Heart left ventricle (tissue), 13 donors: ENCODE data around the gene SLC34A3.

ENCODE experiments used
- CTCF ChIP-seq, 12 donors: fragments of 200-600 bp; sonication (generic) in 4 of 12; IDR thresholded peaks; one replicate each; pipeline versions ENCODE4 v1.5.0 to v1.8.0; 2018 to 2022; ENCODE audit warnings: antibody characterized with exemption in 12 of 12, mild to moderate bottlenecking in 5 of 12
- POLR2A ChIP-seq, 2 donors: fragments of 450-650 bp; IDR thresholded peaks; one replicate each; pipeline ENCODE4 v1.6.1; 2017; ENCODE audit warnings: antibody characterized with exemption in 2 of 2, mild to moderate bottlenecking in 2 of 2, moderate library complexity in 2 of 2
- donor health status: ischemic (EF 13 %, LVEDD 7.1; RV severe dilation, severe dysfunction).
- donor health status: DM: no; HTN: yes; CAD: no.
- donor health status: DM: no; HTN: no; CAD: no.
- donor health status: ischemic (EF 25% LVEDD 6.9; RV normal size, moderate dysfunction).
- donor health status: ischemic (EF 25% LVEDD 5.7; RV mildly dilated, moderate dysfunction).
- donor health status: ischemic (EF 35%, LVEDD 5.7; RV mildly dilated, moderate dysfunction).
- donor health status: nonischemic (EF 11% LVEDD 7.7; RV severe dilation, severe dysfunction).
- donor health status: DM: yes; HTN: yes; CAD: no.
- donor health status: PGD.
- donor health status: ischemic (EF 29% LVEDD 5.4; RV normal size, mild dysfunction).
- donor health status: nonischemic (EF 23%, LVEDD 6.1; RV moderate dilation, normal function).

DNA sequence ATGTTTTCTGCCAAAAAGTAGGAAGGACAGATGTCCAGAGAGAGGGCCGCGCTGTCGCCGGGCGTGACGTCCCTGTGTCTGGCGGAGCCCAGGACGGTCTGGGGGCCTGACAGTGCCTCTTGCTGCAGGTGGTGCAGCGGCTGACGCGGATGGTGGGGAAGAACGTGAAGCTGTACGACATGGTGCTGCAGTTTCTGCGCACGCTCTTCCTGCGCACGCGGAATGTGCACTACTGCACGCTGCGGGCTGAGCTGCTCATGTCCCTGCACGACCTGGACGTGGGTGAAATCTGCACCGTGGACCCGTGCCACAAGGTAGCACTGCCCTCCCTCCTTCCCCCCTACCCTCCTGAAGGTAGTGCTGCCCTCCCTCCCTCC is 32.2 kb downstream of the SLC34A3 start:
- TF ChIP-seq CTCF (IDR thresholded peaks at IDR 0.05) (no peak), POLR2A (IDR thresholded peaks at IDR 0.05) (no peak)
